DMS53 (cell line): Measurements from ENCODE around the gene PTEN.
A peak's percentile ranks its signal among the peaks of the same experiment; 100 is the strongest.
"Not testable (repeated sequence)": the region's sequence is repeated elsewhere in the genome, so short reads cannot be mapped to it uniquely, and the experiment has no call there.

Experiments used
- DNase-seq: peaks from one replicate; lab custom pipeline; 2025; lab: John Stamatoyannopoulos, UW

Gene PTEN

DNA sequence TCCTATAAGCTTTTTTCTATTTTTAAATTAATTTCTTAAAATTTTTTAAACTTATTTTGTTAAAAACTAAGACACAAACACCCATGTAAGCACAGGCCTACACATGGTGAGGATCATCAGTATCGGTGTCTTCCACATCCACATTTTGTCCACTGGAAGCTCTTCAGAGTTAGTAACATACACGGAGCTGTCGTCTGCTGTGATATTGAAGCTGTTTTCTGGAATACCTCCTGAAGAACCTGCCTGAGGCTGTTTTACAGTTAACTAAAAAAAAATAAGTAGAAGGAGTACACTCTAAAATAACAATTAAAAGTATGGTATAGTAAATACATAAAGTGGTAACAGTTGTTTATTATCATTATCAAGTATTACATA lies 17.8 kb upstream of the PTEN start:
- no peak for DNase-seq

DNA sequence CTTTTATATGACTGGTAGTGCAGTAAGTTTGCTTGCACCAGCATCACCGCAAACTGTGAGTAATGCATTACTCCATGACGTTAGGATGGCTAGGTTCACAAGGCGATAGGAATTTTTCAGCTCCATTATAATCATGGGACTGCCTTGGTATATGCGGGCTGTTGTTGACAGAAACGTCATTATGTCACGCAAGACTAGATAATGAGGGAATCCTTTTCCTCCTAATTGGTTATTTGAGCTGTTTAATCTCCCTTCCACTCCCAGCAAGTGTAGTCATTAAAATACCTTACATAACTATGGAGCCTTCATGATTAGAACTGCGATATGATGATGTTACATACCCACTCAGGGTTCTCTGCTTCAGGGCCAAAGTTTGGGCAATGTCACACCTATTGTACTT lies 17.4 kb upstream of the PTEN start:
- DNase-seq: peak; percentile 13

DNA sequence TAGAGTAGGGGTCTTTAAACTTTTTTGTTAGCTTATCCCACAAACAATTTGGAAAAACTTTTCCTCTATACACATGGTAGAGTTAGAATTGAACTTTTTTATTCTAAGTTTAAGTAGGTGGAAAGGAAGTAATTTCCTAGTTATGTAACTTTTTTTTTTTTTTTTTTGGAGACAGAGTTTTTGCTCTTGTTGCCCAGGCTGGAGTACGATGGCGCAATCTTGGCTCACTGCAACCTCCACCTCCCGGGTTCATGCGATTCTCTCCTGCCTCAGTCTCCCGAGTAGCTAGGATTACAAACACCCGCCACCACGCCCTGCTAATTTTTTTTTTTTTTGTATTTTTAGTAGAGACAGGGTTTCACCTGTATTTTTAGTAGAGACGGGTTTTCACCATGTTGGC lies 16.7 kb upstream of the PTEN start:
- not testable (repeated sequence) for DNase-seq

DNA sequence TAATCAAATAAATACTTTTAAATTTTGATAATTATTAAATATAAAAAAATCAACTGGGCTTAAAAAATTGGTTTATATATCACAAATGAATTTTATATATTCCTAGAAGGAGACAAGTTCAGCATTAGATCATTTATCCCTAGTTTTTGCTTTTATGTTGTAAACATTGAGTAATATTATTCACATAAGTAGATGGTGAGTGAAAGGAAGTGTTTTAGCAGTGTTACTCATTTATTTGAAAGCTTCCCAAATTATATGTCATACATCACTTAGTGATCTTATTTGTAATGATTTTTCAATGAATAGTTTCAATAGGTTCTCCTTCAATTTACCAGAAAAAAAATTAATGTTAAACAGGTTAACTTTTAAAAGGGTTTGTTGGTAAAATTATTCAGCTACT lies 15.9 kb upstream of the PTEN start:
- DNase-seq: no peak

DNA sequence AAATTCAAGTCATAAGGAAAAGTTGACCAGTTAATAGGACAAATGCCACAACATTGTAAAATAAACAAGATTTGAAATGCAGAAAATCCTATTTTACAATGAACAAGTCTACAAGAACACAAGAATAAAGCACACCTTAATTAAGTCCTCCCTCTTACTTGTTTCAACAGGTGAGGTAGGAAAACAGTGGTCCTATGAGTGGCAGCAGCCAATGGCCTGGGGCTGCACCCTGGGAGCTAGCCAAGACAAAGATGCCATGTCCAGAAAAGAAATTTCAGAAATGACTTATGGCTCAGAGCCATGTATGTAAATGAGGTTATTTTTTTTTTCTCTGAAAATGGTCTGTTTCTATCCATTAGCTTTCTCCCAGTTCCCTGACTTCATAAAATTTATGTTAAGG lies 14.4 kb upstream of the PTEN start:
- no peak for DNase-seq

DNA sequence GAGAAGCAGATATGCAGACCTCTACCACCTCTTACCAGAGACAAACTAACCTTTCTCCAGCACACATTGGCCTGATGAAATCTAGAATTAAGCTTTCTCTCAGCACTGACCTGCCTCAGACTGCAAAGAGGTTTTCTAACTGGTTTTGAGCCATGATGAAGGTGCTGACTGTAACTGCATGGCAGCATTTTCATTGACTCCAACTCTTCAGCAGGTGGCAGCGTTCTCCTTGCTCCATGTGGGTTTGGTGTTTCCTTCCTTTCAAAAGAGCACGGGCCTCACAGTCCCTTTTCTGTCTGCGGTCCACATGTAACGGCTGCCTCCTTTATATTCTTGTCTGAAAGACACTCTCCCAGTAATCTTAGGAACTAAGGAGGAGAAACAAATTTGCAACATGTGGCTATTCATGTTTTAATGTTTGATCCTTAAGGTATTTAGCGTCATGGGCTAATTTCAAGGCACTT lies 12.7 kb upstream of the PTEN start:
- DNase-seq: peak; percentile 85

DNA sequence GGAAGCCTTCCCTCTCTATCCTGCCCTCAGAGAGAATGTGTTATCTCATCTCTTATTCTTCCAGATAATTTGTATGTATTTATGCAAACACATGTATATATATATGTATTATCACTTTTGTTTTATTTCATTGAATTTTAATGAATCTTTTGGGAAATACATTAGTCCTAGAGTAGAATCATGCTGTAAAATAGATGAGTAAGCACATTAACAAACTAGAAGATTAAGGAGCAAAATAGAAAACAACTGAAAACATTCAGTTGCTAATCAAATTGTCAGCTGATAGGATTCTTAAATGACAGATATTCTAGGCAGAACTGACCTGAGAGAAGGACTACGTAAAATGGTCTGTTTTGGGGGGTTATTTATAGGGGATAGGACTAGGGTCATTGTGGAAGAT lies 11.3 kb upstream of the PTEN start:
- no peak for DNase-seq

DNA sequence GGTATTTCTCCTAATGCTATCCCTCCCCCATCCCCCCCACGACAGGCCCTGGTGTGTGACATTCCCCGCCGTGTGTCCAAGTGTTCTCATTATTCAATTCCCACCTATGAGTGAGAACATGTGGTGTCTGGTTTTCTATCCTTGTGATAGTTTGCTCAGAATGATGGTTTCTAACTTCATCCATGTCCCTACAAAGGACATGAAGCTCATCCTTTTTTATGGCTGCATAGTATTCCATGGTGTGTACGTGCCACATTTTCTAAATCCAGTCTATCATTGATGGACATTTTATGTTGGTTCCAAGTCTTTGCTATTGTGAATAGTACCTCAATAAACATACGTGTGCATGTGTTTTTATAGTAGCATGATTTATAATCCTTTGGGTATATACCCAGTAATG lies 8.2 kb upstream of the PTEN start:
- DNase-seq: not testable (repeated sequence)

DNA sequence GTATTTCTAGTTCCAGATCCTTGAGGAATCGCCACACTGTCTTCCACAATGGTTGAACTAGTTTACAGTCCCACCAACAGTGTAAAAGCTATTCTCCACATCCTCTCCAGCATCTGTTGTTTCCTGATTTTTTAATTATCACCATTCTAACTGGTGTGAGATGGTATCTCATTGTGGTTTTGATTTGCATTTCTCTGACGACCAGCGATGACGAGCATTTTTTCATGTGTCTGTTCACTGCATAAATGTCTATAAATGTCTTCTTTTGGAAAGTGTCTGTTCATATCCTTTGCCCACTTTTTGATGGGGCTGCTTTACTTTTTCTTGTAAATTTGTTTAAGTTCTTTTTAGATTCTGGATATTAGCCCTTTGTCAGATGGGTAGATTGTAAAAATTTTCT lies 7.8 kb upstream of the PTEN start:
- DNase-seq: not testable (repeated sequence)

DNA sequence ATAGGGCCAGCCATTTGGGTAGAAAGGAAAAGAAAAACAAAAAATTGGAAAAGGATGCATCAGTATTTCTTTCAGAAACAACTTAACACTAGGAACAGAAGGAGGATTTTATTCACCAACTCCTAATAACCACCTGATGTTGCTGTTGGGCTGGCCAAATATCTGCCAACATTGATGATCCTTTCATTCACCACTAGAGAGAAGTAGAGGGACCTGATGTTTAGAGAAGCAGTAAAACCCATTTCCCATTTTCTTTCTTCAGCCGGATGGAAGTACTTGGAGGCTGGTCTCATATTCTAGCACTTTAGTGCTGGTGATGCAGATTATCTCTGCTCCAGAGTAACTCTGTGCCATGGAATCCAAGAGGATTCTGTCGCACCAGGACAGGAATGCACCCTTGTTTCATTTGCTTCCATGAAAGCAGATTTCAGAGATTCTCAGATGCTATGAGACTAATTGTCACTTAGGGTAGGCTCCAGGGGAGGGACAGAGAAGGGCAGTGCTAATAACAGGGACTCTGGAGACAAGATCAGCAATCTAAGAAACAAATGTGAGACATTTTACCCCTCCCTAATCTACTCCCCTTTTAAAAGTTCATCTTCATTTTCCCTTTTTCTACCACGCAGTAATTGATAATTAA lies 3.1 kb upstream of the PTEN start:
- peak; percentile 77 for DNase-seq

DNA sequence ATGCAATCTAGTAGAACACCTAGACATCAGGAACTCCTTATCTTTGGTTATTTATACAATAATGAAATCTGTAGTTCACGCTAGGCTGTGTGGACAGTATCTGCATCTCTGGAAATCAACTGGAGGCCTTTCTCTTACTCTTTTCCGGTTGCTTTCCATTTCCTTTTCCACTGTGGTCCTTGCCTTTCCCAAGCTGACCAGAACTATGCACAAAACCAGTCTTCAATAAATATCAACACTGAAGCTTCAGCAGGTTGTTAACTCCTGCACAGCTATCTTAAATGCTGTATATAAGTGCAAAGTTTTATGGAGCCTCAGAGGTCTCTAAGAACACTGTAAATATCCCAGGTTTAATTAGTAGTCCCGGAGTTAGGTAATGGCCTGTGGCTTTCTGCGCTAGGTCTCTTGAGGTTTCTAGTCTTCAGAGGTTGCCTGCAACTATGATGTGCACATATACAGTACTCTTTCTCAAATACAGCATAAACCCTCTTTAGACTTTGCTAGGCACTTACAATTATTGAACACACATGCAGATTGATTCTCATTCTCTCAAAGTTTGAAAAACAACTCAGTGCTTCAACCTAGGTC lies 2.5 kb upstream of the PTEN start:
- DNase-seq: no peak

DNA sequence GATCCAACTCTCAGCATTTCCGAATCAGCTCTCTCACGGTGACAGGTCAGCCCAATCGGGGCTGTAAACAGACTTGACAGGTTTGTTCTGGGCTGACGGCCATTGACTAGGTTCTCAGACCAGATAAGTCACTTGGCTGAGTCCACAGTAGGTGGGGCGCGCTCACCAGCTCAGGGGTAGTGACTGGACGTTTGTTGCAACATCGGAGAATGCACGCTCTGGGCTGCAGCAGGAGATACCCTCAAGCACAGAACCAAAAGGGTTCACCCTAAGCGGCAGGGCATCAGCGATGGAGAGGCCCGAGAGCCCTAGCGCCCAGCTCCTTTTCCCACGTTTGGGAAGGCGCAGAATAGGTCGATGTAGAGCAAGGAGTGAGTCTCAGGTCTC lies 1.9 kb upstream of the PTEN start:
- no peak for DNase-seq

DNA sequence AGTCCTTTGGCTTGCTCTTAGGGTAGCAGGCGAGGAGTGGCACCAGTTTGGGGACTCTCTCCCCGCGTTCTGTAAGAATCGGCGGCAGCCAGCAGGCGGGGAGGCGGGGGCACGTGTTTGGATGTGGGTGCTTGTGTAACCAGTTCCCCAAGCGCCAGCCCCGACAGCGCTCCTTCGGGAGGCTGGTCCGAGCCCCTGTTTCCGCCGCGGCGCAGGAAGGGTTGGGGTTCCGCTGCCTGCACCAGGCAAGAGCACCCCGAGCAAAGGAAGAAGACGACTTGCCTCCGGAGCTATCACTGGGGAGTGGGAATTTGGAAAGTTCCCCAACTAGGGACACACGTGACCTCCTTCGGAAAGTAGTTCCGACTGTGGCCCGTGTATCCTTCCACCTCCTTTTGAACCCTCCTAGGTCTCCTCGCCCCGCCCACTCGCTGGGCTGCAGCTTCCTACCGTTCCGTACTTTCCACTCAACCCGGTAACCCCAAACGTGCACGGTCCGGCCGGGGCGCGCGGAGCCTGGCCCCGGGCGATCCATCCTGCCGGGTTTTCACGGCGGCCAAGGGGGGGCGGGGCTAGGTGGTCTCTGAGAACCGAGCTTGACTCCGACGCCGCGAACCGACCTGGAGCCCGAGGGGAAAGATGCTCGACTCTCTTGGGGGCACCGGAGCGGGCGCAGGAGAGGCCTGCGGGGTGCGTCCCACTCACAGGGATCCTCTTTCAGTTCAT lies 1.3 kb upstream of the PTEN start:
- peak; percentile 99 for DNase-seq

DNA sequence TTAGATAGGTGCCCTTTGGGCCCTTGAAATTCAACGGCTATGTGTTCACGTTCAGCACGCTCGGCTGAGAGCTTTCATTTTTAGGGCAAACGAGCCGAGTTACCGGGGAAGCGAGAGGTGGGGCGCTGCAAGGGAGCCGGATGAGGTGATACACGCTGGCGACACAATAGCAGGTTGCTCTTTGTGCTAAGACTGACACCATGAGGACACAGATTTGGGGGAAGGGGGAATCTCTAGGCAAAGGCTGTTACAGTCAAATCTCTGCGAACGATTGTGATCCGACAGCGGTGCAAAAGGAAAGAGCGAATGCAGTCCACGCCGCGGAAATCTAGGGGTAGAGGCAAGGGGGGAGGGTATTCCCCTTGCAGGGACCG lies 759 bp upstream of the PTEN start:
- DNase-seq: peak; percentile 90

DNA sequence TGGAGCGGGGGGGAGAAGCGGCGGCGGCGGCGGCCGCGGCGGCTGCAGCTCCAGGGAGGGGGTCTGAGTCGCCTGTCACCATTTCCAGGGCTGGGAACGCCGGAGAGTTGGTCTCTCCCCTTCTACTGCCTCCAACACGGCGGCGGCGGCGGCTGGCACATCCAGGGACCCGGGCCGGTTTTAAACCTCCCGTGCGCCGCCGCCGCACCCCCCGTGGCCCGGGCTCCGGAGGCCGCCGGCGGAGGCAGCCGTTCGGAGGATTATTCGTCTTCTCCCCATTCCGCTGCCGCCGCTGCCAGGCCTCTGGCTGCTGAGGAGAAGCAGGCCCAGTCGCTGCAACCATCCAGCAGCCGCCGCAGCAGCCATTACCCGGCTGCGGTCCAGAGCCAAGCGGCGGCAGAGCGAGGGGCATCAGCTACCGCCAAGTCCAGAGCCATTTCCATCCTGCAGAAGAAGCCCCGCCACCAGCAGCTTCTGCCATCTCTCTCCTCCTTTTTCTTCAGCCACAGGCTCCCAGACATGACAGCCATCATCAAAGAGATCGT lies 598 bp downstream of the PTEN start:
- DNase-seq: peak; percentile 59

DNA sequence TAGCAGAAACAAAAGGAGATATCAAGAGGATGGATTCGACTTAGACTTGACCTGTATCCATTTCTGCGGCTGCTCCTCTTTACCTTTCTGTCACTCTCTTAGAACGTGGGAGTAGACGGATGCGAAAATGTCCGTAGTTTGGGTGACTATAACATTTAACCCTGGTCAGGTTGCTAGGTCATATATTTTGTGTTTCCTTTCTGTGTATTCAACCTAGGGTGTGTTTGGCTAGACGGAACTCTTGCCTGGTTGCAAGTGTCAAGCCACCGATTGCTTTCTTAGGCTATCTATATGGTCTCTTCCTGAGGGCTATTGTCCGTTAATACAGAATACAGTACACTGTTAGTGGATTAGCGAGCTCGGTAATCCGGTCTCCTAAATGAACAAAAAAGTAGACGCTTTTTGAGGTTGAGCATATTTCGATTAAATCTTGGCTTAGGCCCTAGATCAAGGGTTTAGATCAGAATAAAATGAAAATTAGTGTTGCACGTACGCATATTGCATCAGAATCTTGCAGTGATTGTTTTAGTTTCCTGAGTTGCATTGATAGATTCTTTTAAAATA lies 1.2 kb downstream of the PTEN start:
- DNase-seq: peak; percentile 58

DNA sequence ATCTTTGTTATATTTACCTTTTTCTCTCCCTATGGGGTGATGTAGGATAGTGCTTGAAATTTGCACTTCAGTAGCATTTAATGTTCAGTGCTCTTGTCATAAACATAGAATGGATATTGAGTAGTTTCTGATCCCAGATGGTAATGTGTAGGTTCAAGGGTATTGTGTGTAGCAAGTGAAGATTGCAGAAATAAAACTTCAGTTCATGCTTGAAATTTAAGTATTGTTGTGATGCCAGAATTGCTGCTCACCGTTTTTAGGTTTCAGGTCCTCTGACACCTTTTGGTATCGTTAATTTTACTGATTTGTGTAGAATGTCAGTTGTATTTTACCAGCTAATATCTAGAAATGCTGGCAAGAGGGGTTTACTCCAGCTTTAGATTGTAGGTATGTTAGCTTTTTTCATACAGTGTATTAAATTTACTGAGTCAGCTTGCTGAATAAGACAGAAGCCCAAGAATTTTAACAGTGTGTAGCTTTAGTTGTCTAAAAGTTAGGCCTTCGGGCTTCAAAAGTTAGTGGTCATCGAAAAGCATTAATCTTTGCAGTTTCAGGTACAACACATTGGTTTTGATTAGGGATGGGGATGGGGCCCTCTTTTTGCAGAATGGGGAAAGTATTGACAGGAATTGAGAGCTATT lies 1.9 kb downstream of the PTEN start:
- DNase-seq: no peak

DNA sequence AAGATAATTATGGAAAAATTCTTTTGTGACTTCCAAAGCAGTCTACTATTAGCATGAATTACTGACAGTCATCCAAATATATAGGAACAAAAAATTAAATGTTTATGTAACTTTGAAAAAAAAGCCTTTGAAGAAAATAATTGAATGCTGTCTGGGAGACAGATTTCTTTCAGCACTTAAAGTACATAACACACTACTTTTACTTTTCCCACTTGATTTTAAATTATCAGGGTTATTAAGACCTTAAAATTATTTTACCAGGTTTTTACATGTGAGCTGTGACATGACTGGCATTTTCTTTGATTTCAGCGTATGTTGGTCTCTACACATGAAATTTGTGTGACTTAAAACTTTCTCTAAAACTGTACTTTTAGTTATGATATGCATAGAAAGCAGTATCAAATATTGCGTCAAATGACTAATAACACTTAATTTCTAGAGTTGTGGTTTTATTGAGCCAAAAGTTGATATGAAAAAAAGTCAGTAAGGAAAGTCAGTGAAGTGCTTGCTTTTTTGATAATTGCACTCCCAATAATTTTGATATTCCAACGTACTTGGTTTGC lies 3.1 kb downstream of the PTEN start:
- DNase-seq: no peak

DNA sequence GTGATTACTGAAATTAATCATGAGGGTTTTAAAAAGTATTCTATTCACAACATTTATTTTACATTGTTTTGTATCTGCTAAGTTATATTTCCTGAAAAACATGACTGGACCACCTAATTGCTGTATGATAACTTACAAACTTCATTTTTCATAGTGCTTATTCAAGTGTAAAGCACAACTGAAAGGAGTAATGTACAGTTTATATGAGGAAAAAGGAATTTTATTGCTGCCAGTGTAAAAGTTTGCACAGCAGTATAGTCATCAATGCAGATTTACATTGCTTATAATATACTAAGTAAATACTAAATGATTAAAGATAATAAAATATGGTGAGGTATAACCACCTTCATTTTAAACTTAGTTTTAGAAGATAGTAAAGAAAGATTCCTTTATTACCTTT lies 4.0 kb downstream of the PTEN start:
- no peak for DNase-seq

DNA sequence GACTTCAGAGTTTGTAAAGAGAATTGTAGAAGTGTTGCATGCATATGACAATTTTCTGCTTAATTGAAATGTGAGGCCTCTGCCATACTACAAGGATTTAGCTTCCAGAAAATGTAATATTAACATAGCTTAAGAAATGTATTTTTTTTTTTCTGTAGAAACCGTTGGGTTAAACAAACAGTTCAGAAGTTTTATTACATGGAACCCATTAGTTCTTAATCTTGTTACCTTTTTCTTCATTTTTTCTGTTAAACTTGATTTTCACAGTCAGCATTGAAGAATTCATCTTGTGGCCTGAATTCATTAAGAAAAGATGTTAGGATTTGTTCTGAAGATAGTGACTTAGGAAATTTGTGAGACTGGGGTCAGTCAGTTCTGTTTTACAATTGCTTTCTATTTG lies 4.9 kb downstream of the PTEN start:
- DNase-seq: no peak

DNA sequence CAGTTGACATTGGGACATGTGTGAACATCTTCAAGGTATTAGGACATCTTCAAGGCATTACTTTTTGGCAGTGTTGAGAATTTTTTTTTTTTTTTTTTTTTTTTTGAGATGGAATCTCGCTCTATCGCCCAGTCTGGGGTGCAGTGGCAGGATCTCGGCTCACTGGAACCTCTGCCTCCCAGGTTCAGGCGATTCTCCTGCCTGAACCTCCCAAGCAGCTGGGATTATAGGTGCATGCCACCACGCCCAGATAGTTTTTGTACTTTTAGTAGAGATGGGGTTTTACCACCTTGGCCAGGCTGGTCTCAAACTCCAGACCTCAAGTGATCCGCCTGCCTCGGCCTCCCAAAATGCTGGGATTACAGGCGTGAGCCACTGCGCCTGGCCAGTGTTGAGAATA lies 5.7 kb downstream of the PTEN start:
- DNase-seq: not testable (repeated sequence)
